Uterus (tissue), 4 donors: Measurements from ENCODE around the gene CLPTM1L. TPM values are rescaled to one million over a fixed set of nuclear protein-coding genes. Genes with fewer than 3 reads are reported as not detected.

Experiments
- DNase-seq, 2 donors: peaks; one replicate each; pipeline ENCODE4 v3.0.0-alpha.2; 2019 to 2020
- H3K27ac ChIP-seq, 2 donors: fragments of 200-600 bp; sonication (generic); 1 replicate in 1 of 2; 2 replicates in 1 of 2; pipeline ENCODE4 v1.5.1; 2016 to 2018
- H3K27me3 ChIP-seq, 2 donors: fragments of 200-600 bp; sonication (generic); one replicate each; pipeline ENCODE4 v1.5.1; 2018 to 2019; ENCODE audit warnings: control low read depth in 1 of 2
- H3K36me3 ChIP-seq, 2 donors: fragments of 200-600 bp; sonication (generic); one replicate each; pipeline ENCODE4 v1.5.1; 2019; ENCODE audit warnings: control low read depth in 1 of 2
- H3K4me1 ChIP-seq, 2 donors: fragments of 200-600 bp; sonication (generic); one replicate each; pipeline ENCODE4 v1.5.1; 2018 to 2019; ENCODE audit warnings: control low read depth in 1 of 2
- H3K4me3 ChIP-seq, 2 donors: fragments of 200-600 bp; sonication (generic); 1 replicate in 1 of 2; 2 replicates in 1 of 2; pipeline ENCODE4 v1.5.1; 2018 to 2019; ENCODE audit warnings: mild to moderate bottlenecking in 1 of 2
- H3K9me3 ChIP-seq, 2 donors: fragments of 200-600 bp; sonication (generic); one replicate each; pipeline ENCODE4 v1.5.1; 2019; ENCODE audit warnings: control low read depth in 1 of 2
- POLR2A ChIP-seq, 2 donors: fragments of 450-650 bp; IDR thresholded peaks; one replicate each; pipeline ENCODE4 v1.6.1; 2016; ENCODE audit warnings: antibody characterized with exemption in 2 of 2, mild to moderate bottlenecking in 1 of 2, moderate library complexity in 1 of 2
- intact Hi-C: fragments of 100-400 bp; cut with DNase I; formaldehyde crosslinking; loops from one replicate; pipeline ENCODE4 v1.15.1; 2023; ENCODE audit warnings: low total_unique reads
- total RNA-seq, 4 donors: library from RNA; depleted of rRNA in 3 of 4; stranded (reverse); fragments of >200 nt in 3 of 4; gene quantifications; one replicate each; pipeline versions ENCODE4 v1.1.0 to v1.2.4, GENCODE V29; 2014 to 2023
- TF ChIP-seq, protein P1 (sequence below), 4 experiments: fragments of 200-600 bp in 2 of 4; fragments of 450-650 bp in 2 of 4; sonication (generic) in 2 of 4; IDR thresholded peaks; one replicate each; pipeline ENCODE4 v1.5.1; 2016 to 2019; ENCODE audit warnings: antibody characterized with exemption in 4 of 4, mild to moderate bottlenecking in 2 of 4, moderate library complexity in 1 of 4
- donor health status: DM: yes; HTN: yes; CAD: no.

CLPTM1L gene
- total RNA-seq, 4 donors from 2014 or later = 63.2 to 74.3 (median 71.1) TPM

GRCh38 chr5:1274471-1274870 is 70.4 kb downstream of the CLPTM1L start:
- intact Hi-C loops = no loop called here
- no peaks in the 10 kb centered on the region for H3K4me1 ChIP-seq
- TF ChIP-seq POLR2A (IDR thresholded peaks at IDR 0.05) = no peak

DNA sequence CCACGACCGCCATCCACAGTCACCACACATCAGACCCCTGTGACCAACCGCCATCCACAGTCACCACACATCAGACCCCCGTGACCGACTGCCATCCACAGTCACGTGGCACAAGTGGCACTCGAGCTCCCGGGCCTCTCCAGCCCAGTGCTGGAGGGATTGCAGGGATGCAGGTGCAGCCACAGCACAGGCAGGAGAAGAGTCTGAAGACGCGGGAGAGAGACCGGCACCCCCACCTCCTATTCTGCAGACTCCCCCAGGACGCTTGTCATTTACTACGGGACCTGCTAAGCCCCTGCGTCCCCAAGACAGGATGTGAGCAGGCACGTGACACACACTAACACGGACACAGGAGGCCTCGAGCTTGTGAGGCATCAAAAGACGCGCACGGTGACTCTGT is 71.2 kb downstream of the CLPTM1L start:
- Histone ChIP-seq H3K36me3 (no peaks in the 10 kb centered on the region), H3K27ac (no peak overlapping the region), H3K4me1 (no peaks in the 10 kb centered on the region), H3K9me3 (no peaks in the 10 kb centered on the region), H3K27me3 (no peaks in the 10 kb centered on the region), H3K4me3 (no peak overlapping the region)
- DNase-seq = no peak
- intact Hi-C loops = no loop called here
- TF ChIP-seq POLR2A (IDR thresholded peaks at IDR 0.05) = no peak
- TF ChIP-seq, protein P1, sequence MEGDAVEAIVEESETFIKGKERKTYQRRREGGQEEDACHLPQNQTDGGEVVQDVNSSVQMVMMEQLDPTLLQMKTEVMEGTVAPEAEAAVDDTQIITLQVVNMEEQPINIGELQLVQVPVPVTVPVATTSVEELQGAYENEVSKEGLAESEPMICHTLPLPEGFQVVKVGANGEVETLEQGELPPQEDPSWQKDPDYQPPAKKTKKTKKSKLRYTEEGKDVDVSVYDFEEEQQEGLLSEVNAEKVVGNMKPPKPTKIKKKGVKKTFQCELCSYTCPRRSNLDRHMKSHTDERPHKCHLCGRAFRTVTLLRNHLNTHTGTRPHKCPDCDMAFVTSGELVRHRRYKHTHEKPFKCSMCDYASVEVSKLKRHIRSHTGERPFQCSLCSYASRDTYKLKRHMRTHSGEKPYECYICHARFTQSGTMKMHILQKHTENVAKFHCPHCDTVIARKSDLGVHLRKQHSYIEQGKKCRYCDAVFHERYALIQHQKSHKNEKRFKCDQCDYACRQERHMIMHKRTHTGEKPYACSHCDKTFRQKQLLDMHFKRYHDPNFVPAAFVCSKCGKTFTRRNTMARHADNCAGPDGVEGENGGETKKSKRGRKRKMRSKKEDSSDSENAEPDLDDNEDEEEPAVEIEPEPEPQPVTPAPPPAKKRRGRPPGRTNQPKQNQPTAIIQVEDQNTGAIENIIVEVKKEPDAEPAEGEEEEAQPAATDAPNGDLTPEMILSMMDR (IDR thresholded peaks at IDR 0.05) = no peak

More at GRCh38 chr5:1274471-1274870, 70.4 kb downstream of the CLPTM1L start:
- Histone ChIP-seq H3K36me3 (no peaks in the 10 kb centered on the region), H3K27me3 (no peaks in the 10 kb centered on the region), H3K9me3 (no peaks in the 10 kb centered on the region), H3K27ac (no peak overlapping the region), H3K4me3 (no peak overlapping the region)
- DNase-seq = no peak

DNA sequence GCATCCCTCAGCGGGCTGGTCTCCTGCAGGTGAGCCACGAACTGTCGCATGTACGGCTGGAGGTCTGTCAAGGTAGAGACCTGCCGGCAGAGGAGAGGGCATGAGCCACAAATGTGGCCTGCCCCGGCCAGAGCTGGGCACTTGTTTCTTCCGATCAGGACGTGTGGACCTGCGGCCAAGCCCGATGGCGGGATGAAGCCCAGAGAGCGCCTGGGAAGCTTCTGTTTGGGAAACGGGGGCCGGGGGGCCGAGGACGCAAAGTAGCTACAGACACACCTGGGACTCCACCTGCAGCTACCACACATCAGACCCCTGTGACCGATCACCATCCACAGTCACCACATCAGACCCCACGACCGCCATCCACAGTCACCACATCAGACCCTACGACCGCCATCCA is 72.7 kb downstream of the CLPTM1L start:
- DNase-seq = no peak
- Histone ChIP-seq H3K9me3 (no peaks in the 10 kb centered on the region), H3K27ac (no peak overlapping the region), H3K36me3 (no peaks in the 10 kb centered on the region), H3K27me3 (no peaks in the 10 kb centered on the region), H3K4me1 (no peaks in the 10 kb centered on the region), H3K4me3 (no peak overlapping the region)
- TF ChIP-seq POLR2A (IDR thresholded peaks at IDR 0.05) = no peak
- TF ChIP-seq, protein P1 (IDR thresholded peaks at IDR 0.05) = no peak
- intact Hi-C loops = no loop called here

DNA sequence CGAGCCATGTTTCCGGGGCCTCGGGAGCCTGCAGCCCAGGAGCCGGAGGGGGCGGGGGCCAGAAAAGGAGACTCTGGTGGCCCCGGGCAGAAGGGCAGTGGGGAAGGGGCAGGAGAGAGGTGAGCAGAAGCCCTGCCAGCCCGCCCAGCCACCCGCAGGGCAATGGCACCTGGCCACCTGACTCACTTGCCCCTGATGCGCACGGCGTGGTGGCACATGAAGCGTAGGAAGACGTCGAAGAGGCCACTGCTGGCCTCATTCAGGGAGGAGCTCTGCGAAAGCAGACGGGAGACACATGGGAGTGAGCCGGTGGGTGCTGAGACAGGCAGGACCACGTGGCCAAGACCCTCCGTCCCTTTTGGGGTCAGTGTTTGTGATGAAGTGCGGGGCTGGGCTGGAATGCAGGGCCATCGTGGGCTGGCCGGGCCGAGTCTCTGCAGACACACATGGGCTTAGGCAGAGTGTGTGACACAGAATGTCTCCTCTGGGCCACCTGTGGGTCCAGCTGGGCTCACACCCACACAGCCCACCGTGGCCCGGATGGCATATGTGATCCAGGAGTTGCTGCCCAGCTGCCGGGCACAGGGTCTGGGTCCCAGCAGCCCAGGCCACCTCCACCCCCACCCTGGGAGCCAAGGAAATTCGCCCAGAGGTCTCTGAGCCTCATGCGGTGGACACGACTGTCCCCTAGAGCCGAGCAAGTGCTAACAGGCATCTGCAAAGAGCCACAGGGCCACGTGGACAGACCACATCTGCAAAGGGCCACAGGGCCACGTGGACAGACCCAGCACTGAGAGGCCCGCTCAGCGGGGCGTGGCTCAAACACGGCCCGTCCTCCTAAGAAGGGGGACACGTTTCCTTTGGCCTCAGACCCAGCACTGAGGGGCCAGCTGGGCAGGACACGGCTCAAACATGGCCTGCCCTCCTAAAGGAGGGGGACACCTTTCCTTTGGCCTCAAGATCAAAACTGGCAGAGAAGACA is 73.7 kb downstream of the CLPTM1L start:
- H3K27ac ChIP-seq = no peak overlapping the region
- intact Hi-C loops = no loop called here
- H3K27me3 ChIP-seq = no peaks in the 10 kb centered on the region
- no peak for TF ChIP-seq POLR2A (IDR thresholded peaks at IDR 0.05)
- TF ChIP-seq, protein P1 (IDR thresholded peaks at IDR 0.05) = no peak
- DNase-seq = no peak
- no peaks in the 10 kb centered on the region for H3K36me3 ChIP-seq
- H3K4me3 ChIP-seq = no peak overlapping the region
- H3K9me3 ChIP-seq = no peaks in the 10 kb centered on the region
- no peaks in the 10 kb centered on the region for H3K4me1 ChIP-seq

- no peak for DNase-seq
- Histone ChIP-seq H3K36me3 (no peaks in the 10 kb centered on the region), H3K27ac (no peak overlapping the region), H3K9me3 (no peaks in the 10 kb centered on the region), H3K27me3 (no peaks in the 10 kb centered on the region), H3K4me1 (no peaks in the 10 kb centered on the region), H3K4me3 (no peak overlapping the region)
- intact Hi-C loops = no loop called here
- TF ChIP-seq, protein P1 (IDR thresholded peaks at IDR 0.05) = no peak
- no peak for TF ChIP-seq POLR2A (IDR thresholded peaks at IDR 0.05)
These were observed 74.5 kb downstream of the CLPTM1L start for GRCh38 chr5:1270426-1270825.
